OCI-LY7 (cell line): ENCODE measurements around the gene RPL29. TPM values are rescaled to one million over a fixed set of nuclear protein-coding genes. Genes with fewer than 3 reads are reported as not detected.
"Not testable (repeated sequence)": the region's sequence is repeated elsewhere in the genome, so short reads cannot be mapped to it uniquely, and the experiment has no call there.

Experiments used
- BruUV-seq: library from RNA; stranded (reverse); fragments of 400-500 nt; replicated peaks from 2 replicates; lab custom pipeline; 2021; lab: Mats Ljungman, UMichigan
- CTCF ChIA-PET: fragments of 300-600 bp; sonication (Branson Sonifier 250); formaldehyde crosslinking; loops from one replicate; lab custom pipeline; 2022; ENCODE audit warnings: antibody characterized with exemption; ENCODE audit not compliant: unreplicated experiment; lab: Charles Lee
- POLR2A ChIA-PET: fragments of 300-600 bp; sonication (Branson Sonifier 250); formaldehyde crosslinking; loops from one replicate; lab custom pipeline; 2022; ENCODE audit warnings: antibody characterized with exemption; lab: Charles Lee
- DNase-seq: peaks from one replicate; pipeline ENCODE4 v3.0.0-alpha.2; 2015; ENCODE audit warnings: low spot score
- H2AFZ ChIP-seq: fragments of 200-600 bp; sonication (generic), shearing (Covaris generic); 2 replicates; pipeline ENCODE4 v1.6.1; 2014; ENCODE audit warnings: mild to moderate bottlenecking, antibody characterized with exemption, low read length, moderate library complexity
- H3K27ac ChIP-seq: fragments of 200-600 bp; sonication (generic); 2 replicates; pipeline ENCODE4 v1.5.1; 2014; ENCODE audit warnings: mixed run types, low read depth, mild to moderate bottlenecking, moderate library complexity, low read length, inconsistent platforms; ENCODE audit not compliant: poor library complexity, severe bottlenecking
- H3K36me3 ChIP-seq: fragments of 200-600 bp; sonication (generic); 2 replicates; pipeline ENCODE4 v1.6.1; 2014; ENCODE audit warnings: mild to moderate bottlenecking, antibody characterized with exemption, low read length, moderate library complexity, mixed read lengths; ENCODE audit not compliant: insufficient read depth
- H3K4me1 ChIP-seq: fragments of 200-600 bp; sonication (generic); 2 replicates; pipeline ENCODE4 v1.5.1; 2014; ENCODE audit warnings: mild to moderate bottlenecking, low read length; ENCODE audit not compliant: insufficient read depth, poor library complexity, severe bottlenecking
- H3K4me2 ChIP-seq: fragments of 200-600 bp; sonication (generic); 2 replicates; pipeline ENCODE4 v1.6.1; 2014; ENCODE audit warnings: mild to moderate bottlenecking, low read length
- H3K4me3 ChIP-seq: fragments of 200-600 bp; sonication (generic); 2 replicates; pipeline ENCODE4 v1.5.1; 2014; ENCODE audit warnings: mild to moderate bottlenecking, low read depth, low read length; ENCODE audit not compliant: poor library complexity, severe bottlenecking
- H3K79me2 ChIP-seq: fragments of 200-600 bp; sonication (generic); 2 replicates; pipeline ENCODE4 v1.6.1; 2016; ENCODE audit warnings: low read depth, mild to moderate bottlenecking, low read length, moderate library complexity, mixed read lengths; ENCODE audit not compliant: insufficient read depth
- H3K9me2 ChIP-seq: fragments of 200-600 bp; sonication (generic); 2 replicates; pipeline ENCODE4 v1.6.1; 2016; ENCODE audit warnings: mild to moderate bottlenecking, low read length, mixed read lengths; ENCODE audit not compliant: insufficient read depth
- H3K9me3 ChIP-seq: fragments of 200-600 bp; sonication (generic); 2 replicates; pipeline ENCODE4 v1.6.1; 2014; ENCODE audit warnings: mild to moderate bottlenecking, mixed run types, low read length, mixed read lengths
- H4K20me1 ChIP-seq: fragments of 200-600 bp; sonication (generic); 2 replicates; pipeline ENCODE4 v1.6.1; 2014; ENCODE audit warnings: mild to moderate bottlenecking, antibody characterized with exemption, low read length, moderate library complexity, mixed read lengths; ENCODE audit not compliant: insufficient read depth
- CTCF ChIP-seq: fragments of 200-600 bp; sonication (generic); conservative IDR thresholded peaks from 2 replicates; pipeline ENCODE4 v1.5.1; 2014; ENCODE audit warnings: mild to moderate bottlenecking, antibody characterized with exemption, low read length, moderate library complexity, mixed read lengths
- EZH2phosphoT487 ChIP-seq: fragments of 200-600 bp; sonication (generic); IDR thresholded peaks from 2 replicates; pipeline ENCODE4 v1.6.1; 2018; ENCODE audit warnings: low read depth, borderline replicate concordance, mild to moderate bottlenecking, mixed run types, antibody characterized with exemption, low read length, moderate library complexity, mixed read lengths
- intact Hi-C: fragments of 100-400 bp; cut with micrococcal nuclease; formaldehyde crosslinking; loops from one replicate; pipeline ENCODE4 v1.10.0; 2022; ENCODE audit not compliant: unreplicated experiment
- total RNA-seq, 2 experiments: library from RNA; depleted of rRNA in 1 of 2; stranded (reverse); fragments of >200 nt in 1 of 2; shearing (Covaris generic) in 1 of 2; gene quantifications; 2 replicates each; pipeline ENCODE4 v1.2.3, GENCODE V29; 2014 to 2022

The RPL29 gene
- total RNA-seq, 2 experiments from 2014 or later, result 1,535 to 1,781 TPM

- TF ChIP-seq CTCF (no peak), EZH2phosphoT487 (no peak)
- Histone ChIP-seq H3K36me3 (no peaks in the 10 kb centered on the region), H3K4me3 (no peak overlapping the region), H3K9me3 (no peaks in the 10 kb centered on the region), H2AFZ (no peak overlapping the region), H3K9me2 (no peaks in the 10 kb centered on the region), H3K79me2 (no peaks in the 10 kb centered on the region), H4K20me1 (no peaks in the 10 kb centered on the region), H3K27ac (no peak overlapping the region), H3K4me2 (no peak overlapping the region), H3K4me1 (no peaks in the 10 kb centered on the region)
- POLR2A ChIA-PET, result interaction anchor here (0.7 to 0.9 kb wide), 2 partner anchors 41 to 42 kb away, joined by 3 read pairs; partner anchors contain the start of gene RPL29
- intact Hi-C loops, result no loop called here
- no TSS peak for BruUV-seq
- DNase-seq, result no peak
- CTCF ChIA-PET, result no interaction called here
Observed at GRCh38 chr3:52036222-52036694, 40.6 kb upstream of the RPL29 start.

GRCh38 chr3:52034651-52035050, 39.0 kb upstream of the RPL29 start:
- ChIA-PET CTCF (no interaction called here), POLR2A (no interaction called here)
- Histone ChIP-seq H2AFZ (no peak overlapping the region), H3K79me2 (no peaks in the 10 kb centered on the region), H3K4me1 (no peaks in the 10 kb centered on the region), H3K4me2 (no peak overlapping the region), H4K20me1 (no peaks in the 10 kb centered on the region), H3K4me3 (no peak overlapping the region), H3K27ac (no peak overlapping the region), H3K36me3 (no peaks in the 10 kb centered on the region), H3K9me3 (no peaks in the 10 kb centered on the region), H3K9me2 (no peaks in the 10 kb centered on the region)
- no peak for TF ChIP-seq CTCF
- no peak for TF ChIP-seq EZH2phosphoT487
- intact Hi-C loops, result no loop called here
- no TSS peak for BruUV-seq
- no peak for DNase-seq

- no peak for TF ChIP-seq CTCF
- TF ChIP-seq EZH2phosphoT487, result no peak
- Histone ChIP-seq H3K4me3 (no peak overlapping the region), H3K4me2 (no peak overlapping the region), H3K27ac (no peak overlapping the region), H2AFZ (no peak overlapping the region), H4K20me1 (no peaks in the 10 kb centered on the region), H3K9me3 (no peaks in the 10 kb centered on the region), H3K9me2 (no peaks in the 10 kb centered on the region), H3K4me1 (no peaks in the 10 kb centered on the region), H3K79me2 (no peaks in the 10 kb centered on the region), H3K36me3 (no peaks in the 10 kb centered on the region)
- intact Hi-C loops, result no loop called here
- POLR2A ChIA-PET, result no interaction called here
- CTCF ChIA-PET, result no interaction called here
- DNase-seq, result no peak
- no TSS peak for BruUV-seq
Observed at GRCh38 chr3:52034212-52034611, 38.5 kb upstream of the RPL29 start.

GRCh38 chr3:52033748-52034147, 38.1 kb upstream of the RPL29 start:
- H3K79me2 ChIP-seq, DNase-seq, H3K27ac ChIP-seq, H3K9me3 ChIP-seq, H3K4me3 ChIP-seq, intact Hi-C loops, H3K9me2 ChIP-seq, H2AFZ ChIP-seq, H3K4me1 ChIP-seq, BruUV-seq, H4K20me1 ChIP-seq, H3K36me3 ChIP-seq, CTCF ChIA-PET, POLR2A ChIA-PET, H3K4me2 ChIP-seq: not testable (repeated sequence)
